Motor neuron (in vitro differentiated cells): ENCODE results near the gene TMEM184C. TPM values are rescaled to one million over a fixed set of nuclear protein-coding genes. Genes with fewer than 3 reads are reported as not detected.

Experiments
- ATAC-seq, 8 experiments: fragments of 200-7000 bp; cut with Tn5 transposase; replicated peaks in 6 of 8; 2 replicates each; pipeline ENCODE4 v1.8.0; 2021; ENCODE audit warnings: mild to moderate bottlenecking in 8 of 8, moderate library complexity in 8 of 8
- H3K27ac ChIP-seq, 2 donors: fragments of 250-450 bp; sonication (Bioruptor Pico); 2 replicates each; pipeline ENCODE4 v1.9.0; 2021; ENCODE audit warnings: antibody characterized with exemption in 2 of 2, mild to moderate bottlenecking in 2 of 2, moderate library complexity in 1 of 2
- H3K4me1 ChIP-seq, 2 donors: fragments of 250-450 bp; sonication (Bioruptor Pico); replicated peaks in 1 of 2; 2 replicates each; pipeline ENCODE4 v1.6.1; 2021; ENCODE audit warnings: antibody characterized with exemption in 2 of 2, mild to moderate bottlenecking in 2 of 2, moderate library complexity in 1 of 2
- H3K4me3 ChIP-seq, 5 donors: fragments of 250-450 bp; sonication (Bioruptor Pico); 2 replicates each; pipeline ENCODE4 v1.9.0; 2021; ENCODE audit warnings: antibody characterized with exemption in 5 of 5, mild to moderate bottlenecking in 5 of 5, moderate library complexity in 4 of 5
- WGBS, 10 experiments: fragments of 450-650 bp; shearing (Covaris generic); methylation state at CpG; one replicate each; pipeline ENCODE4 v1.0.0; 2022; 5-methylcytosine and 5-hydroxymethylcytosine counted together
- in situ Hi-C, 9 experiments: fragments of 400-800 bp; cut with MboI; loops; one replicate each; pipeline ENCODE4 v1.15.0; 2021; ENCODE audit warnings: low sequenced_read_pairs in 9 of 9, low pct_unique_long_range_greater_than_20kb in 2 of 9; ENCODE audit not compliant: unreplicated experiment in 9 of 9
- total RNA-seq, 8 experiments: library from RNA; unstranded; fragments of 300-600 nt; gene quantifications; 2 replicates each; pipeline versions ENCODE4 v1.2.3 to v1.2.4, GENCODE V29; 2022

TMEM184C gene
- total RNA-seq, 8 experiments from 2014 or later: 23.8 to 42.8 (median 28.0) TPM

- peak in 2 of 8 experiments; percentile 34 to 59 for ATAC-seq
- in situ Hi-C loops: no loop called here
- no peak overlapping the region for H3K4me3 ChIP-seq
- no peaks in the 10 kb centered on the region for H3K4me1 ChIP-seq
- no peak overlapping the region for H3K27ac ChIP-seq
These were observed 22.2 kb downstream of the TMEM184C start for GRCh38 chr4:147639388-147639787.

GRCh38 chr4:147640331-147640730, 23.1 kb downstream of the TMEM184C start:
- in situ Hi-C loops: no loop called here
- WGBS, 10 experiments: 83 to 100% (median 88%) methylated on average over 1 of the region's 1 CpG; no CpG with 5 or more reads in 6 of the 10 experiments
- Histone ChIP-seq H3K4me1 (no peaks in the 10 kb centered on the region), H3K4me3 (no peak overlapping the region), H3K27ac (no peak overlapping the region)
- ATAC-seq: no peak

- Histone ChIP-seq H3K4me3 (no peak overlapping the region), H3K27ac (no peak overlapping the region), H3K4me1 (no peaks in the 10 kb centered on the region)
- in situ Hi-C loops: no loop called here
- ATAC-seq: no peak
- 90 to 100% (median 100%) methylated on average over 1 of the region's 1 CpG; no CpG with 5 or more reads in 6 of the 10 experiments for WGBS, 10 experiments
These were observed 26.4 kb downstream of the TMEM184C start for GRCh38 chr4:147643616-147644015.

GRCh38 chr4:147644471-147644870, 27.3 kb downstream of the TMEM184C start:
- Histone ChIP-seq H3K4me1 (no peaks in the 10 kb centered on the region), H3K4me3 (no peak overlapping the region), H3K27ac (no peak overlapping the region)
- WGBS, 10 experiments: 82 to 100% (median 95%) methylated on average over 1 to 3 of the region's 3 CpGs; no CpG with 5 or more reads in 3 of the 10 experiments
- in situ Hi-C loops: no loop called here
- no peak for ATAC-seq

- in situ Hi-C loops: no loop called here
- no peaks in the 10 kb centered on the region for H3K4me1 ChIP-seq
- H3K4me3 ChIP-seq: no peak overlapping the region
- H3K27ac ChIP-seq: no peak overlapping the region
- ATAC-seq: no peak
These were observed 27.9 kb downstream of the TMEM184C start for GRCh38 chr4:147645099-147645498.

GRCh38 chr4:147648656-147649055, 31.5 kb downstream of the TMEM184C start:
- H3K4me1 ChIP-seq: no peaks in the 10 kb centered on the region
- no peak overlapping the region for H3K27ac ChIP-seq
- H3K4me3 ChIP-seq: no peak overlapping the region
- no peak for ATAC-seq
- in situ Hi-C loops: no loop called here

GRCh38 chr4:147651563-147651962, 34.4 kb downstream of the TMEM184C start:
- 50 to 100% (median 100%) methylated on average over 1 of the region's 1 CpG; no CpG with 5 or more reads in 1 of the 10 experiments for WGBS, 10 experiments
- Histone ChIP-seq H3K4me1 (no peaks in the 10 kb centered on the region), H3K4me3 (no peak overlapping the region), H3K27ac (no peak overlapping the region)
- no peak for ATAC-seq
- in situ Hi-C loops: no loop called here

GRCh38 chr4:147655639-147656038, 38.4 kb downstream of the TMEM184C start:
- in situ Hi-C loops: no loop called here
- WGBS, 10 experiments: 67 to 100% (median 90%) methylated on average over 1 to 2 of the region's 2 CpGs; no CpG with 5 or more reads in 1 of the 10 experiments
- H3K27ac ChIP-seq: no peak overlapping the region
- ATAC-seq: no peak
- H3K4me1 ChIP-seq: no peaks in the 10 kb centered on the region
- no peak overlapping the region for H3K4me3 ChIP-seq

- H3K4me3 ChIP-seq: no peak overlapping the region
- in situ Hi-C loops: no loop called here
- H3K4me1 ChIP-seq: no peaks in the 10 kb centered on the region
- ATAC-seq: no peak
- H3K27ac ChIP-seq: no peak overlapping the region
- WGBS, 10 experiments: 17 to 100% (median 84%) methylated on average over 2 to 4 of the region's 4 CpGs
These were observed 41.3 kb downstream of the TMEM184C start for GRCh38 chr4:147658501-147658900.

- ATAC-seq: no peak
- no peak overlapping the region for H3K4me3 ChIP-seq
- 80 to 100% (median 90%) methylated on average over 1 to 4 of the region's 4 CpGs for WGBS, 10 experiments
- H3K4me1 ChIP-seq: no peaks in the 10 kb centered on the region
- in situ Hi-C loops: no loop called here
- no peak overlapping the region for H3K27ac ChIP-seq
These were observed 56.9 kb downstream of the TMEM184C start for GRCh38 chr4:147674073-147674472.

GRCh38 chr4:147674496-147674895, 57.3 kb downstream of the TMEM184C start:
- H3K4me3 ChIP-seq: no peak overlapping the region
- no peaks in the 10 kb centered on the region for H3K4me1 ChIP-seq
- WGBS, 10 experiments: 86 to 100% (median 100%) methylated on average over 1 of the region's 1 CpG; no CpG with 5 or more reads in 2 of the 10 experiments
- in situ Hi-C loops: no loop called here
- ATAC-seq: no peak
- H3K27ac ChIP-seq: no peak overlapping the region

- in situ Hi-C loops: no loop called here
- WGBS, 10 experiments: 20 to 100% (median 86%) methylated on average over 1 to 5 of the region's 5 CpGs
- Histone ChIP-seq H3K4me3 (no peak overlapping the region), H3K27ac (no peak overlapping the region), H3K4me1 (peaks cover 5 to 10% of the 10 kb centered on the region in 2 donors)
- no peak for ATAC-seq
These were observed 60.9 kb downstream of the TMEM184C start for GRCh38 chr4:147678106-147678505.

- no peak overlapping the region for H3K4me3 ChIP-seq
- WGBS, 10 experiments: 94 to 100% (median 95%) methylated on average over 1 to 7 of the region's 12 CpGs; no CpG with 5 or more reads in 5 of the 10 experiments
- in situ Hi-C loops: no loop called here
- peaks cover 5 to 10% of the 10 kb centered on the region in 2 donors for H3K4me1 ChIP-seq
- H3K27ac ChIP-seq: no peak overlapping the region
- ATAC-seq: no peak
These were observed 61.8 kb downstream of the TMEM184C start for GRCh38 chr4:147678796-147679549.

GRCh38 chr4:147682755-147683154, 65.6 kb downstream of the TMEM184C start:
- no peak for ATAC-seq
- Histone ChIP-seq H3K4me3 (peak overlapping the region; percentile 66 to 81 (median 73)), H3K27ac (no peak overlapping the region), H3K4me1 (peaks cover 5 to 14% of the 10 kb centered on the region in 2 donors)
- 17 to 79% (median 43%) methylated on average over 2 to 3 of the region's 3 CpGs for WGBS, 10 experiments
- in situ Hi-C loops: no loop called here
